Measurements from ENCODE around the gene ERC2.

ERC2 gene

GRCh38 chr3:55471084-55471483, 997.2 kb downstream of the ERC2 start:
- in situ Hi-C loops (cut with MboI; ENCODE audit: low sequenced_read_pairs): no loop called here

GRCh38 chr3:55469957-55470526, 998.2 kb downstream of the ERC2 start:
- in situ Hi-C loops (cut with MboI; ENCODE audit: low sequenced_read_pairs): no loop called here

GRCh38 chr3:55468251-55468650, 1000.0 kb downstream of the ERC2 start:
- in situ Hi-C loops (cut with MboI; ENCODE audit: low sequenced_read_pairs): no loop called here

- in situ Hi-C loops (cut with MboI; ENCODE audit: low sequenced_read_pairs): no loop called here
Measured at GRCh38 chr3:55467099-55467498, 1001.2 kb downstream of the ERC2 start.

GRCh38 chr3:55466526-55466925, 1001.7 kb downstream of the ERC2 start:
- in situ Hi-C loops (cut with MboI; ENCODE audit: low sequenced_read_pairs): no loop called here

GRCh38 chr3:55461896-55462295, 1006.4 kb downstream of the ERC2 start:
- in situ Hi-C loops (cut with MboI; ENCODE audit: low sequenced_read_pairs): no loop called here

- in situ Hi-C loops (cut with MboI; ENCODE audit: low sequenced_read_pairs): no loop called here
Measured at GRCh38 chr3:55459838-55460237, 1008.4 kb downstream of the ERC2 start.
